Stimulated activated CD8-positive, alpha-beta memory T cell treated with anti-CD3 and anti-CD28 coated beads, Interleukin-4, amount 100 ng/mL, for 24 hours (primary cell): Measurements from ENCODE around the gene PTBP1.
A peak's percentile ranks its signal among the peaks of the same experiment; 100 is the strongest.

Experiments used
- DNase-seq: peaks from one replicate; pipeline ENCODE4 v3.0.0-alpha.2; 2020; ENCODE audit warnings: low read depth

PTBP1 gene

GRCh38 chr19:797528-798414 lies 519 bp downstream of the PTBP1 start:
- DNase-seq, result peak; percentile 85

GRCh38 chr19:798415-799075 lies 1.3 kb downstream of the PTBP1 start:
- no peak for DNase-seq

DNA sequence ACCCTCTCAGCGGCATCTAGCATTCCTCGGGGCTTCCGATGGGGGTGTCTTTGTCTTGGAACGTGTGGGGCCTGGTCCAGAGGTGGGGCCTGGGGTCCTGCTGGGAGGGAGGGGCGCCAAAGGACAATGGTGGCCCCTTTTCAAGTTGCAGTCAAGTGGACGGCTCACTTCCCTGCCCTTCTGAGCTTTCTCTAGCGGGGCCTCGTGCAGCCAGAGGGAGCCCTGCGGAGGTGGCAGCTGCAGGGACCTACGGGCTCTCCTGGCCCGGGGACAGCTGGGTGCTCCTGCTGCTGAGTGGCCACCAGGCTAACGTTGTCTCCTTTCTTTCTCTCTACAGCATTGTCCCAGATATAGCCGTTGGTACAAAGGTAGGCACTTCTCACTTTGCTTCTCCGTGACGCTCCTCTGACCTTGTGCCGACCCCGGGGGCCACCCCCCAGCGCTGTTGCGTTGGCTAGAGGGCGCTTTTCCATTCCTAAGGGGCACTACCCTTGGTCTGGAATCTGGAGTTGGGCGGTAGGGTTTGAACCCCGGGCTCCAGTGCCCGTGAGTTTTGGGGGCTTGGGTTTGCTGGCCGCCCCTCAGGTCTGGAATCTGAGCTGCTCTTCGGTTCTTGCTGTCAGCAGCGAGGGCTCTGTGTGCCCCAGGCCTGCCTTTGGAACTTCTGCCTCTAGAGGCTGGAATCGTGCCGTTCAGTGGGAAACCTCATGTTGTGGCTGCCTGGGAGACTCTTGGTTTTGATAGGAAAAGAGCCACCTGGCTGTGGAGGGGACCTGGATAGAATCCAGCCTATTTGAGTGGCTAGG lies 2.0 kb downstream of the PTBP1 start:
- no peak for DNase-seq

GRCh38 chr19:800360-801029 lies 3.2 kb downstream of the PTBP1 start:
- DNase-seq, result no peak

- DNase-seq, result no peak
Observed at GRCh38 chr19:801030-801860, 4.0 kb downstream of the PTBP1 start.

DNA sequence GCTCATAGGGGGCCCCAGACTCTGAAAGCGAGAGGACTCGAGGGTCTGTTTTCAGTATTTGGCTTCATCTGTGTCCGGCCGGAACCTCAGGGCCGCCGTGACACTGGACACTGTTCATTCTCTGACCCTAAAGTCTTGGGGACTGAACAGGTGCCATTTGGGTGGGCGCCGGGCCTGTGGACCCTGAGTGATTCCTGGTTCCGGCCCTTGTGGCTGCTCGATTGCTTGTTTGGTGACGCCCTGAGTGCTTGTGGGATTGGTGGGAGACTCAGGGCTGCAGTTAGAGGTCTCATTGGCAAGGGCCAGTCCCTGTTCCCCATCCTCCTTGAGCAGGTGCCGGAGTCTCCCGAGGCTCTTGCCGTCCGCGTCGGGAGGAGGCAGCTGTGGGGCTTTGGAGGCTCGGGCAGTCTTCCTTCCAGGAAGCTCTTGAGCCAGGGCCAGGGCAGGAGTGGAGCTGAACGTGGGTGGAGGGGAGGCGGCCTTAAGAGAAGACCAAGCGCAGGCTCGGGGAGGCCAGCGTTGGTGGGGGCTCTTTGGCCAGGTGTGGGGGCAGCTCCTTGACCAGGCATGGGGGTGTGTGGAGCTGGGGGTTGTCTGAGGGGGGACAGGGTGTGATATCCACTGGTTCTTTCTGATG lies 4.7 kb downstream of the PTBP1 start:
- DNase-seq, result no peak

DNA sequence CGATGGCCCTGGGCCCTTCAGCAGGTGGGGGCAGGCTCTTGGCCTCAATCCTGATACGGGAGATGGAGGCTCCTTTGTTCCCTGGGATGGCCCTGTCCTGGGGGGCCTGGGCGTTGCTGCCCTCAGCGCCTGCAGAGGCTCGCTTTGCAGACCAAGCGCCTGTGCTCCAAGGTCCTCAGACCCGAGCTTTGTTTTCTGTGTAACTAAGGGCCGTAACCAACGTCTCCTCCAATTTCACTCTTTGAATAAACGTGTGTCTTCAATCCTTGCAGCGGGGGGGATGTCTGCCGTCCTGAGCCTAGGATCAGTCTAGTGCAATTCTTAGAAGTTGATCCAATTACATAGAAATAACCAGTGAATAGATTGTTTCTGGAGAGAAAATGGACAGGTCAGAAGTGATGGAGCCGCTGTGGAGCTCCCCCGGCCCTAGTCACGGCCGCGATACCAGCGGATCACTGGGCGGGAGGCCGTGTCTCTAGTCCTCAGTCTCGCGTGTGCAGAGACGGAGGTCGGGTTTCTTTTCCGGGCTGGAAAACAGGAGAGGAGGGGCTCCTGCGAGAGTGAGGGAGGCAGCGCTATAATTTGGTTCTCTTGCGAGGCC lies 5.3 kb downstream of the PTBP1 start:
- DNase-seq, result no peak

DNA sequence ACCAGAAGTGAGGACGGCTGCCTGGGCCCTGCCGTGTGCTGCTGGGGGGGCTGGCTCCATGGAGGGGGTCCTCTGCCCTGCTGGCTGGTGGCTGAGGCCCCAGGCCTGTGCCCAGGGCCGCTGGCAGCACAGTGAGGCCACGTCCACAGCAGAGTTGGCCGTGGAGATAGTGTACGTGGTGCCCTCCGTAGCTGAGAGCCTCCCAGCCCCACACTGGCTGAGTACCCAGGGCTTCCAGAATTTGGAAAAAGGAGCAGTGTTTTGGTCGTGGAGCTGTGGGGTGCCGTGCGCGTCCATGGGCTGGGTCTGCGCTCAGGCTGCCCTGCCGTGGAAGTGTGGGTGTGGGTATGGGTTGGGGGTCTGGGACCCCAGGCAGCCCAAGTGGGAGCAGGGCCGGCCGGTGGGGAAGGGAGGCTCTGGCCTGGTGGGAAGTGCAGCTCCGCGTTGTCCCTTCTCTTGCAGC lies 5.9 kb downstream of the PTBP1 start:
- DNase-seq, result no peak

- DNase-seq, result no peak
Observed at GRCh38 chr19:803686-804418, 6.6 kb downstream of the PTBP1 start.

DNA sequence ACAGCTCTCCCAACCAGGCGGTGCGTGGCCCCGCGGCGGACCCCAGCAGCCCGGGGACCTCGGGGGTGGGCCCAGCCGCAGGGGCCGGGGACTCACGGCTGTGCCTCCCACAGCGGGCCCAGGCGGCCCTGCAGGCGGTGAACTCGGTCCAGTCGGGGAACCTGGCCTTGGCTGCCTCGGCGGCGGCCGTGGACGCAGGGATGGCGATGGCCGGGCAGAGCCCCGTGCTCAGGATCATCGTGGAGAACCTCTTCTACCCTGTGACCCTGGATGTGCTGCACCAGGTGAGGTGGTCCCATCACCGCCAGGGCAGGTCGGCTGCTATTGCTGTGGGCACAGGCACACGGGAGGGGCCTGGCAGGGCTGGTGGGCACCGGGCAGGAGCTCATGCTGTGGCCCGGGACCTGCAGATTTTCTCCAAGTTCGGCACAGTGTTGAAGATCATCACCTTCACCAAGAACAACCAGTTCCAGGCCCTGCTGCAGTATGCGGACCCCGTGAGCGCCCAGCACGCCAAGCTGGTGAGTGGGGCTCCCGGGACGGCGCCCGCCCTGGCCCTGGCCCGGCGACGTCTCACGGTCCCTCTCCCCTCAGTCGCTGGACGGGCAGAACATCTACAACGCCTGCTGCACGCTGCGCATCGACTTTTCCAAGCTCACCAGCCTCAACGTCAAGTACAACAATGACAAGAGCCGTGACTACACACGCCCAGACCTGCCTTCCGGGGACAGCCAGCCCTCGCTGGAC lies 7.3 kb downstream of the PTBP1 start:
- DNase-seq, result no peak

- no peak for DNase-seq
Observed at GRCh38 chr19:805166-805551, 7.9 kb downstream of the PTBP1 start.

- no peak for DNase-seq
Observed at GRCh38 chr19:805600-806550, 8.6 kb downstream of the PTBP1 start.

GRCh38 chr19:806815-807421 lies 9.7 kb downstream of the PTBP1 start:
- no peak for DNase-seq

DNA sequence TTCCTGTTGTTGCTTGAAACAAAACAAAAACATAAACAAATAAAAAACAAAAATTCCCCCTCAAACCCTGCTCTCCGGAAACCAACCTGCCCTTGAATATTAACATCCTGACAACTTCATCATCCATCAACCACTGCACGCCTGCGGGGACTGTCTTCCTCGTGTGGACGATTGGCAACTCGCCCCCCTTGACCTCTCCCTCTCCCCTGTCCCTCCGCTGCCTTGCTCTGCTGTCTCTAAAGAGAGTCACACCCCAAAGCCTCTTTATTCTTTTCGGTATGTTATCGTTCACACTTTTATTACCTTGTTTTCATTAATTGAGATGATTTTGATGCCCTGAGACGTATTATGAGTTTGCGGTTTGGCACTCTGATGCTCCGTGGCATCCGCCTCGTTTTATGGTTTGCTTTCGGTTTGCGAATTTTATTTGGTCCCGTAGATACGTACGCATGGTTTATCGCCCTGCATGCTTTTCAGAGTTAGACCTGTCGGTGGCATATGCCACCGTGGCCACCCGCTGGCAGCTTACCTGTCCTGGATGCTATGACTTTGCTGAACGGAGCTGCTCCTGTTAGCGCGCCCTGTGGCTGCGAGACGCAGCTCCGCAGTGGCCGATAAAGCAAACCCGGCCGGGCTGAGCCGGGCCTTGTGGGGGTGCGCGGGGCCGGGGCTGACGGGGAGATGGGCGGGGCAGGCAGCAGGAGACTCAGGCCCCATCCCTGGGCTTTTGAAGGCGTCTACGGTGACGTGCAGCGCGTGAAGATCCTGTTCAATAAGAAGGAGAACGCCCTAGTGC lies 10.6 kb downstream of the PTBP1 start:
- no peak for DNase-seq

DNA sequence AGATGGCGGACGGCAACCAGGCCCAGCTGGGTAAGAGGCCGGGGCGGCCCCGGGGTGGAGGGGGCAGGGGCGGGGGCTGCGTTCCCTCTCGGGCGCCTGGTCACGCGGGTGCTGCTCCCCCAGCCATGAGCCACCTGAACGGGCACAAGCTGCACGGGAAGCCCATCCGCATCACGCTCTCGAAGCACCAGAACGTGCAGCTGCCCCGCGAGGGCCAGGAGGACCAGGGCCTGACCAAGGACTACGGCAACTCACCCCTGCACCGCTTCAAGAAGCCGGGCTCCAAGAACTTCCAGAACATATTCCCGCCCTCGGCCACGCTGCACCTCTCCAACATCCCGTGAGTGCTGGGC lies 11.1 kb downstream of the PTBP1 start:
- no peak for DNase-seq

GRCh38 chr19:810077-810855 lies 13.0 kb downstream of the PTBP1 start:
- DNase-seq, result no peak
